Embryonic facial prominence (tissue), 1 donor: ENCODE measurements around the gene CES2.
"Not testable (repeated sequence)": the region's sequence is repeated elsewhere in the genome, so short reads cannot be mapped to it uniquely, and the experiment has no call there.

ENCODE experiments used
- DNase-seq: peaks from one replicate; pipeline ENCODE4 v3.0.0-alpha.2; 2016; ENCODE audit errors: extremely low spot score

The CES2 gene

DNA sequence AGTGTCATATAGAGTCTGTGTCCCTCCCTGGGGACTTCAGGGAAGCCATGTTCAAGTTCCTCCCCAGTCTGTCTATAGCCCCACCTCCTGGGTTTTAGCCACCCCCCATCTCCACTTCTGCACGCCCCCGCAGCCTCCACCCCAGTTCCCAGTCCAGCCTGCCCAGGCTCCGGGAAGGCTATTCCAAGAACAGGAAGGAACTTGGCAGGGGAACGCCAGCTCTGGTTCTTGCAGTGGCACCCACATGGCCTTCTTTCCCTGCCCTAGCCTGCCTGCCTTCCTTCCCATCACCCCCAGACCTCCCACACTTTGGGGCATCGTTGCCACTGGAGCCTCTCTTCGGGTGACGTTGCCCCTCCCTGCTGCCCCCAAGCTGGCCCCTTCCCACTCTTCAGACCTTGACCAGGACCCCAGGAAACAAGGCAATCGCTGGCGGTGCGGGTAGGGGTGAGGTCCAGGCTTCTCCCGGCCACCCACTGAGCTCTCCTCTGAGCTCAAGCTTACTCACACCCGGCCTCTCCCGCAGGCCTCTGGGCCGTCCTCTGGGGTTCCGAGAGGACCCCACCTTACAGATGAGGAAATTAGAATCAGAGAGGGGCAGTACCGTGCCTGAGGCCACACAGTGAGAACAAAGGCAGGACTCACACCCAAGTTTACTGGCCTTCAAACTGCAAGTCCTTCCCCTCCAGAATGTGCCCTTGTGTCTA, 43.8 kb downstream of the CES2 start:
- no peak for DNase-seq

DNA sequence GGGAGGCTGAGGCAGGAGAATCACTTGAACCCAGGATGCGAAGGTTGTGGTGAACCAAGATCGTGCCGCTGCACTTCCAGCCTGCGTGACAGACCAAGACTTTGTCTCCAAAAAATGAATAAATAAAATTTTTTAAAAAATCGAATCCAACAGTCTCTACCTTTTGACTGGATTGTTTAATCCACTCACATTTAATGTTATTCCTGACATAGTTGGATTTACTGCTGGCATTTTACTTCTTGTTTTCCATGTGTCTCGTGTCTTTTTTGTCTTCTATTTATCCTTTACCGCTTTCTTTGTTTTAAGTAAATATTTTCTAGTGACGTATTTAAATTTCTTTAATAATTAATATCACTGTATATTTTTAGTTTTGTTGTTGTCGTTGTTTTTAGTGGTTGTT, 47.7 kb downstream of the CES2 start:
- no peak for DNase-seq

- DNase-seq = no peak
These were observed 49.6 kb downstream of the CES2 start for GRCh38 chr16:66984892-66985311.

- DNase-seq = no peak
These were observed 51.2 kb downstream of the CES2 start for GRCh38 chr16:66986559-66986958.

DNA sequence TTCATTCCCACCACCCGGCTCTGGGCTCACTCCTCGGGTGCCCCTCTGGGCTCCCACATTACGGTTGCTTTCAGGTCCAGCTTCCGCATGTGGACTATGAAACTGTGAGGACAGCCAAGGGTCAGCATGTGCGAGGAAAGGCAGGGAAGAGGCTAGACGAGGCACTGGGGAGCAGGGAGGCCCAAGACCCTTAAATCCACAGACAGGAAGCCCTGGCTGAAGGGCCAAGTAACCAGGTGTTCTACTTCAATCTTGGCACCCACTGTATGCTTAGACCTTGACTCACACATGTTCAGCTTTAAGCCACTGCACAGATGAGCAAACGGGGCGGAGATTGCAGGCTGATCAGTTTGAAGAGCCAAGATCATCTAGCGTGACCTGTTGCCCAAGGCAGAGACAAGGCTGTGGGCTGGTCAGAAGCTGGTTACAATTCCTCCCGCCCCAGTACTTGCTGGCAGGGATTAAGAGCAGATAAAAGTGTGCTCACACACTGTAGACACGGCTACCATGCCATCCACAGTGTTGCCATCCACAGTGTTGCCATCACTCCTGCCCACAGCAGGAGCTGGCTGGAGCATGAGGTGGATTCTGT, 53.0 kb downstream of the CES2 start, which contains the start of gene CES4A:
TSS of gene CES4A (plus strand) at position 393 of the 592 bp plus-strand sequence. CDS start at position 577, 184 bp downstream.
- DNase-seq = no peak

DNA sequence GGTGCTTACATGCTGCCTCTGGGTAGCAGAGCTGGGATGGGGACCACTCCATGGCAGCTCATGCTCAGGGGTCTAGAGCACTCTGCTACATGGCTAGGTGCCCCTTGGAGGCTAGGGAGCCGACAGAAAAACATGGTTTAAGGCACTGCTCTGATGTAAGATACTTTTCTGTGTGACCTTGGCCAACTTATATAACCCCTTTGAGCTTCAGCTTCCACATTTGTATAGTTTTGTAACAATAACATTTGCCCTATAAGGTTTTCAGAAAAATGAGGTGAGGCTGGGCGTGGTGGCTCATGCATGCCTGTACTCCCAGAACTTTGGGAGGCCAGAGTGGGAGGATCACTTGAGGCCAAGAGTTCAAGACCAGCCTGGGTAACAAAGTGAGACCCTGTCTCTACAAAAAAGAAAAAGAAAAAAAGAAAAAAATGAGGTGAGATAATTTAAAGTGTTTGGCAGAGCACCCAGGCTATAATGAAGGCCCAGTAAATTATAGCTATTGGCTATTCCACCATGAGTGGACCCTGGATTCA, 56.3 kb downstream of the CES2 start:
- no peak for DNase-seq

- not testable (repeated sequence) for DNase-seq
These were observed 58.2 kb downstream of the CES2 start for GRCh38 chr16:66993558-66993957.
